Activated naive CD8-positive, alpha-beta T cell treated with anti-CD3 and anti-CD28 coated beads, Interleukin-2, amount 50 U/mL, for 24 hours (primary cell): ENCODE results near the gene HEPHL1.
"Not testable (repeated sequence)": the region's sequence is repeated elsewhere in the genome, so short reads cannot be mapped to it uniquely, and the experiment has no call there.

Source experiments
- ATAC-seq: fragments of 150-1000 bp; cut with Tn5 transposase; one replicate; pipeline ENCODE4 v1.10.0; 2021
- DNase-seq: peaks from one replicate; pipeline ENCODE4 v3.0.0; 2021
- H3K27ac Mint-ChIP-seq: one replicate; pipeline ENCODE4 v1.8.0; 2021; ENCODE audit warnings: mild to moderate bottlenecking, mixed read lengths
- H3K27me3 Mint-ChIP-seq: one replicate; pipeline ENCODE4 v1.8.0; 2021; ENCODE audit warnings: mixed read lengths
- H3K36me3 Mint-ChIP-seq: one replicate; pipeline ENCODE4 v1.8.0; 2021; ENCODE audit warnings: low read depth, mixed read lengths
- H3K4me1 Mint-ChIP-seq: one replicate; pipeline ENCODE4 v1.8.0; 2021; ENCODE audit warnings: mixed read lengths
- H3K4me3 Mint-ChIP-seq: one replicate; pipeline ENCODE4 v1.8.0; 2021; ENCODE audit warnings: mild to moderate bottlenecking, moderate library complexity, mixed read lengths
- H3K9me3 Mint-ChIP-seq: one replicate; pipeline ENCODE4 v1.8.0; 2021; ENCODE audit warnings: mixed read lengths

HEPHL1 gene

GRCh38 chr11:94151903-94152677 lies 130.9 kb downstream of the HEPHL1 start:
- peak overlapping the region; percentile 34 for H3K4me3 Mint-ChIP-seq
- peak; percentile 95 for ATAC-seq
- peak; percentile 31 for DNase-seq
- no peaks in the 10 kb centered on the region for H3K9me3 Mint-ChIP-seq
- H3K27me3 Mint-ChIP-seq, result no peaks in the 10 kb centered on the region
- peaks cover 65% of the 10 kb centered on the region for H3K4me1 Mint-ChIP-seq
- H3K36me3 Mint-ChIP-seq, result peaks cover 28% of the 10 kb centered on the region
- H3K27ac Mint-ChIP-seq, result peak overlapping the region; percentile 76

GRCh38 chr11:94152678-94153065 lies 131.5 kb downstream of the HEPHL1 start:
- H3K36me3 Mint-ChIP-seq, result peaks cover 28% of the 10 kb centered on the region
- H3K27me3 Mint-ChIP-seq, result no peaks in the 10 kb centered on the region
- peaks cover 60% of the 10 kb centered on the region for H3K4me1 Mint-ChIP-seq
- H3K9me3 Mint-ChIP-seq, result no peaks in the 10 kb centered on the region
- no peak for ATAC-seq
- no peak for DNase-seq
- peak overlapping the region; percentile 76 for H3K27ac Mint-ChIP-seq
- peak overlapping the region; percentile 34 for H3K4me3 Mint-ChIP-seq

GRCh38 chr11:94153320-94153719 lies 132.2 kb downstream of the HEPHL1 start:
- H3K9me3 Mint-ChIP-seq, result no peaks in the 10 kb centered on the region
- peak overlapping the region; percentile 3 for H3K27ac Mint-ChIP-seq
- DNase-seq, result no peak
- H3K27me3 Mint-ChIP-seq, result no peaks in the 10 kb centered on the region
- peaks cover 33% of the 10 kb centered on the region for H3K36me3 Mint-ChIP-seq
- ATAC-seq, result no peak
- H3K4me1 Mint-ChIP-seq, result peaks cover 54% of the 10 kb centered on the region
- no peak overlapping the region for H3K4me3 Mint-ChIP-seq

GRCh38 chr11:94154095-94154856 lies 133.1 kb downstream of the HEPHL1 start:
- Mint-ChIP-seq H3K27me3 (no peaks in the 10 kb centered on the region), H3K9me3 (peaks cover 1% of the 10 kb centered on the region), H3K27ac (no peak overlapping the region), H3K4me3 (no peak overlapping the region), H3K36me3 (peaks cover 40% of the 10 kb centered on the region), H3K4me1 (peaks cover 46% of the 10 kb centered on the region)
- DNase-seq (no peak), ATAC-seq (no peak)

GRCh38 chr11:94157339-94157738 lies 136.2 kb downstream of the HEPHL1 start:
- not testable (repeated sequence) for H3K9me3 Mint-ChIP-seq, H3K27me3 Mint-ChIP-seq, H3K27ac Mint-ChIP-seq, ATAC-seq, H3K4me3 Mint-ChIP-seq, DNase-seq
- Mint-ChIP-seq H3K36me3 (peaks cover 54% of the 10 kb centered on the region), H3K4me1 (peaks cover 35% of the 10 kb centered on the region)
